KG1 (cell line): ENCODE data around the gene DOLK.

Experiments used
- DNase-seq: peaks from one replicate; lab custom pipeline; 2025; lab: John Stamatoyannopoulos, UW

Gene DOLK

DNA sequence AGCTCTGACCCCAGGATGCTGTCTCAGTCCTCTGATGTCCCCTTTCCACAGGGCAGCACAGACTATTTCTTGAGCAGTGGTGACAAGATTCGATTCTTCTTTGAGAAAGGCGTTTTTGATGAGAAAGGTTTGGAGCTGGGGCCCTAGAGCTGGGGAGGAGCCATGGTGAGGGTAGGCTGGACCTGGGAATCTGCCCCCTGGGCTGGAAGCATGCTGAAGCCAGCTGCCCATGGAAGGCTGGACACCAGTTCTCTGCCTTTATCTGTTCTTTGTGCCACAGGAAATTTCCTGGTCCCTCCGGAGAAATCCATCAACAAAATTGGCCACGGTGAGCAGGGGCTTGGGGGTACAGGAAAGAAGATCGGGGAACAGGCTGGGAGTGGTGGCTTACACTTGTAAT is 13.7 kb downstream of the DOLK start:
- no peak for DNase-seq

GRCh38 chr9:128929560-128929959 is 17.8 kb downstream of the DOLK start:
- no peak for DNase-seq

- DNase-seq, result no peak
Measured at GRCh38 chr9:128928624-128929023, 18.8 kb downstream of the DOLK start.

- no peak for DNase-seq
Measured at GRCh38 chr9:128927731-128928411, 19.5 kb downstream of the DOLK start.

GRCh38 chr9:128923493-128923883 is 23.9 kb downstream of the DOLK start:
- no peak for DNase-seq

DNA sequence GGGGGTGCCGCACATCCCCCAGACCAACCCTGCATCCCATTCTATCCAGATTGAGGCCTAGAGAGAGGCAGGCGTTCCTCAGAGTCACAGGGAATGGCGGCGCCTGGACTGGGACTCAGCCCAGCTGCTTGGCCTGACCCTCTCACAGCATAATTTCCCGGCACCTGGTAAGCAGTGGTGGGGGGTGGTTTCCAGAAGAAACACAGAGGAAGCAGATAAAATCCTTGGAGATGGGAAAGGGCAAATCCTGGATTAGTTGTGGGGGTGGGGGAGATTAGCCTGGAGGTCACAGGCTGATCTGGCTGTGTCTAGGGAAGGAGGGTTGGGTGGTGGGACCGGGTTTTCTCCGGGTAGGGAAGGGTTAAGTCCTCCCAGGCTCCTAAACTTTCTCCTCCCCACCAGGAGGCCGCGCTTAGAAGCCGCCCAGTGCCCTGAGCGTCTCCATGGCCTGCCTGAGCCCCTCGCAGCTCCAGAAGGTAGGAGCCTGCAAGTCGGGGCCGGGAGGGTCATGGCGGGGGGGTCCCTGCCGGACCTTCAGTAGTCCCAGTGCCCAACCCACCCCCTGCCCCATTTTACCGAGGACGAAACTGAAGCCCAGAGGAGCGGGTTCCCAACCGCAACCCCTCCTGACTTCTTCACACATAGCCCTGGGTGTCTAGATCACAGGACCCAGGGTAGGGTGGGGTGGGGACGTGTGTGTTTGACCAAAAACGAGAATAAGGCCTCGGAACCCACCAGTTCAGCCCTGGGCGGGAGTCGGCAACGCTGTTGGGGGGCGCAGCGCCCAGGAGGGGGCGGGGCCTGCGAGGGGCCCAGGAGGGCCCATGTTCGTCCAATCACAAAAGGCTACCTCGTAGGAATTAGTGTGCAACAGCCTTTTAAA is 25.3 kb downstream of the DOLK start:
- DNase-seq, result no peak

- no peak for DNase-seq
Measured at GRCh38 chr9:128920381-128921058, 26.9 kb downstream of the DOLK start, which contains the start of gene PHYHD1. Gene PHYHD1, plus strand, starts transcription at chr9:128920982. Its CDS starts 1,342 bp downstream, at chr9:128922324.

- DNase-seq, result no peak
Measured at GRCh38 chr9:128919402-128920089, 27.9 kb downstream of the DOLK start.

DNA sequence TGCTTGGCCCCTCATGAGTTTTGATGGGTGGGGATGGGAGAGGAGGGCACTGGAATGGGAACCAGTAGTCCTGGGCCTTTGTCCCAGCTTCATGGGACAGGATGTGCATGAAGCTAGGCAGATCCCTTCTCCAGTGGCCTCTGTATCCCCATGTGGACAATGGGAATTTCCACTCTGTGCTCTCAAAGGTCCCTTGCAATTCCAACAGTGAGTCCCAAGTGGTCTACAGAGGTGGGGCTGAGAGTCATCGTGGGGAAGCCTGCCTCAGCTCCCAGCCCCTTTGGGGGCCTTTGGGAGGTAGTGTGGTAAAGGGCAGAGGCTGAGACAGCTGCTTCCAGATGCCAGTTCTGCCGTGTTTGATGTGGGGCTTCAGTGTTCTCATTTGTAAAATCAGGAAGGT is 28.5 kb downstream of the DOLK start:
- DNase-seq, result no peak

DNA sequence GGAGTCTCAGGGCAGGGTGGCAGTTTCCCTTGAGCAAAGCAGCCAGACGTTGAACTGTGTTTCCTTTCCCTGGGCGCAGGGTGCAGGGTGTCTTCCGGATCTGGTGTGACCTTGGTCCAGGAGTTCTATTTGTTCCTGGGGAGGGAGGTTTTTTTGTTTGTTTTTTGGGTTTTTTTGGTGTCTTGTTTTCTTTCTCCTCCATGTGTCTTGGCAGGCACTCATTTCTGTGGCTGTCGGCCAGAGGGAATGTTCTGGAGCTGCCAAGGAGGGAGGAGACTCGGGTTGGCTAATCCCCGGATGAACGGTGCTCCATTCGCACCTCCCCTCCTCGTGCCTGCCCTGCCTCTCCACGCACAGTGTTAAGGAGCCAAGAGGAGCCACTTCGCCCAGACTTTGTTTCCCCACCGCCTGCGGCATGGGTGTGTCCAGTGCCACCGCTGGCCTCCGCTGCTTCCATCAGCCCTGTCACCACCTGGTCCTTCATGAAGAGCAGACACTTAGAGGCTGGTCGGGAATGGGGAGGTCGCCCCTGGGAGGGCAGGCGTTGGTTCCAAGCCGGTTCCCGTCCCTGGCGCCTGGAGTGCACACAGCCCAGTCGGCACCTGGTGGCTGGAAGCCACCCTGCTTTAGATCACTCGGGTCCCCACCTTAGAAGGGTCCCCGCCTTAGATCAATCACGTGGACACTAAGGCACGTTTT is 30.1 kb downstream of the DOLK start:
- DNase-seq, result no peak

- DNase-seq, result no peak
Measured at GRCh38 chr9:128916745-128917144, 30.7 kb downstream of the DOLK start.

DNA sequence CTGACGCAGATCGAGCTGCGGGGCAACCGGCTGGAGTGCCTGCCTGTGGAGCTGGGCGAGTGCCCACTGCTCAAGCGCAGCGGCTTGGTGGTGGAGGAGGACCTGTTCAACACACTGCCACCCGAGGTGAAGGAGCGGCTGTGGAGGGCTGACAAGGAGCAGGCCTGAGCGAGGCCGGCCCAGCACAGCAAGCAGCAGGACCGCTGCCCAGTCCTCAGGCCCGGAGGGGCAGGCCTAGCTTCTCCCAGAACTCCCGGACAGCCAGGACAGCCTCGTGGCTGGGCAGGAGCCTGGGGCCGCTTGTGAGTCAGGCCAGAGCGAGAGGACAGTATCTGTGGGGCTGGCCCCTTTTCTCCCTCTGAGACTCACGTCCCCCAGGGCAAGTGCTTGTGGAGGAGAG is 31.2 kb downstream of the DOLK start:
- DNase-seq, result no peak

- DNase-seq, result no peak
Measured at GRCh38 chr9:128913995-128914772, 33.2 kb downstream of the DOLK start.

- no peak for DNase-seq
Measured at GRCh38 chr9:128913048-128913900, 34.1 kb downstream of the DOLK start.

- no peak for DNase-seq
Measured at GRCh38 chr9:128912270-128912853, 35.0 kb downstream of the DOLK start.

DNA sequence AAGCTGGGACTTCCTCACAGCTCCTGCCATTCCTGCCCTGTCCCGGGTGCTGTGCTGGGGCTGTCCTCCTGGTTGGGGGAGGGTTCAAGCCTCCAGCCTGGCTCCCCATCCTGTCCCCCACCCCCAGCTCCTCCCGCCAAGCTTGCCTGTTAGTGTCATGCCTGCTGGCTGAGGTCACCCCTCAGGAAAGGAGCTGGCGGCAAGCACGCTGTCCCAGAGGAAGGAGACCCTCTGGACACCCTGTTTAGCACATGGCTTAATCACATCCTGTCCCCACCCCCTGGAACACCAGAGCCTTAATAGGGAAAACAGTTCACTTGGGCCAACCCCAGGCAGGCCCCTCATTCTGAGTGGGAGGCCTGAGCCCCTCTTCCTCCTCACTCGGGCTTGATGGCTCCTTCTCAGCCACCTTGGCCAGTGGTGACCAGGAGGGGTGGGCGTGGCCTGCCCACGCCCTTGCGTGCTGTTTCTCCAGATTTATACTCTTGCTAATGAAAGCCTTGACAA is 35.8 kb downstream of the DOLK start:
- no peak for DNase-seq

DNA sequence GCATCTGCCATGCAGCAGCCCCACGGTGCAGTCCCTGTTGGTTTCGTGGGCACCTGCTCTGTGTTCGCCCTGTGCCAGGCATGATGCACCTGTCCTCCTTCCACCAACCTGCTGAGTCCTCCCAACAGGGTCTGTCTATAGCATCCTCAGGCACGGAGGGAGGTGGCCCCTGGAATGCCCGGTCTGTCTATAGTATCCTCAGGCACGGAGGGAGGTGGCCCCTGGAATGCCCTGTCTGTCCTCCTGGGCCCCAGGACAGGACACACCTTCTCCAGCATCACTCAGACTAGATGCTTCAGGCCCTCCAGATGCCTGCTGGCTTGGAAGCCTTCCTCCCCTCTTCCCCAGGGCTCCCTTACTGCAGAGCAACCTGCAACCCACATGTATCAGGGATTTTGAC is 36.5 kb downstream of the DOLK start:
- DNase-seq, result no peak

- no peak for DNase-seq
Measured at GRCh38 chr9:128909859-128910258, 37.5 kb downstream of the DOLK start.

- DNase-seq, result no peak
Measured at GRCh38 chr9:128908372-128908771, 39.0 kb downstream of the DOLK start.
